Adrenal gland (tissue), 12 donors: Measurements from ENCODE around the gene ARHGAP30. TPM values are rescaled to one million over a fixed set of nuclear protein-coding genes. Genes with fewer than 3 reads are reported as not detected.

Experiments
- DNase-seq, 7 donors: peaks; one replicate each; pipeline ENCODE4 v3.0.0-alpha.2; 2019 to 2020
- H3K27ac ChIP-seq, 5 donors: fragments of 200-600 bp; sonication (generic) in 4 of 5; 1 replicate in 3 of 5; 2 replicates in 2 of 5; pipeline versions ENCODE4 v1.5.1 to v1.8.0; 2016 to 2020; ENCODE audit warnings: mild to moderate bottlenecking in 1 of 5
- H3K27me3 ChIP-seq: fragments of 200-600 bp; 2 replicates; pipeline ENCODE4 v1.8.0; 2021
- H3K36me3 ChIP-seq, 2 donors: fragments of 200-600 bp; replicated peaks in 1 of 2; 1 replicate in 1 of 2; 2 replicates in 1 of 2; pipeline versions ENCODE4 v1.5.1 to v1.8.0; 2018 to 2022
- H3K4me1 ChIP-seq, 2 donors: fragments of 200-600 bp; replicated peaks in 1 of 2; 1 replicate in 1 of 2; 2 replicates in 1 of 2; pipeline versions ENCODE4 v1.5.1 to v1.8.0; 2018 to 2021
- H3K4me3 ChIP-seq, 4 donors: fragments of 200-600 bp; sonication (generic) in 3 of 4; one replicate each; pipeline ENCODE4 v1.5.1; 2016 to 2018
- H3K9me3 ChIP-seq, 3 donors: fragments of 200-600 bp; sonication (generic) in 1 of 3; replicated peaks in 1 of 3; 1 replicate in 2 of 3; 2 replicates in 1 of 3; pipeline versions ENCODE4 v1.5.1 to v1.8.0; 2016 to 2021
- CTCF ChIP-seq, 6 experiments: fragments of 450-650 bp in 4 of 6; fragments of 200-600 bp in 2 of 6; sonication (generic) in 1 of 6; IDR thresholded peaks; 1 replicate in 5 of 6; 2 replicates in 1 of 6; pipeline versions ENCODE4 v1.5.1 to v1.8.0; 2016 to 2021; ENCODE audit warnings: antibody characterized with exemption in 6 of 6, mild to moderate bottlenecking in 2 of 6, moderate library complexity in 1 of 6
- POLR2A ChIP-seq, 2 donors: fragments of 450-650 bp; IDR thresholded peaks; one replicate each; pipeline ENCODE4 v1.6.1; 2017; ENCODE audit warnings: antibody characterized with exemption in 2 of 2, mild to moderate bottlenecking in 2 of 2, moderate library complexity in 1 of 2
- WGBS, 4 donors: extraction: QIAGEN DNeasy Blood & Tissue Kit in 2 of 4; methylation state at CpG; one replicate each; pipeline versions ENCODE4 v1.1.5 to v1.1.7; 2013 to 2017; 5-methylcytosine and 5-hydroxymethylcytosine counted together
- intact Hi-C, 2 donors: fragments of 100-400 bp; cut with DNase I; formaldehyde crosslinking; loops; one replicate each; pipeline versions ENCODE4 v1.14.1 to v1.15.0; 2022 to 2023
- polyA plus RNA-seq, 3 donors: library from polyadenylated mRNA; stranded (reverse); fragments of 200-250 nt in 2 of 3; fragments of 350-450 nt in 1 of 3; fragmentation: Illumina TruSeq in 1 of 3; extraction: RNeasy Lipid Tissue Mini Kit (QIAGEN cat#74804) in 1 of 3; gene quantifications; one replicate each; pipeline ENCODE4 v1.2.3, GENCODE V29; 2013 to 2014
- total RNA-seq, 9 donors: library from RNA; depleted of rRNA in 4 of 9; stranded (reverse); fragments of >200 nt in 4 of 9; fragments of 120-200 nt in 1 of 9; fragmentation: NEBNext Ultra II Directional in 1 of 9; extraction: Animal tissue kit (Norgen Biotek cat#: 25700) in 1 of 9; gene quantifications; one replicate each; pipeline versions ENCODE4 v1.1.0 to v1.2.4, GENCODE V29; 2013 to 2023
- donor health status: healthy with polysubstance abuse.
- donor health status: Bipolar disorder and iron deficiency.
- donor health status: DM: yes; HTN: yes; CAD: no.
- donor health status: DM: no; HTN: no; CAD: no.
- donor health status: DM: no; HTN: no; CAD: no.
- donor health status: DM: yes; HTN: yes; CAD: no.

The ARHGAP30 gene
- total and polyA plus RNA-seq, 12 donors: 0.89 to 17.5 (median 9.9) TPM

- Histone ChIP-seq H3K4me3 (no peak overlapping the region), H3K36me3 (no peaks in the 10 kb centered on the region), H3K27me3 (no peaks in the 10 kb centered on the region), H3K9me3 (no peaks in the 10 kb centered on the region), H3K4me1 (peaks cover 0 to 7% of the 10 kb centered on the region in 2 donors), H3K27ac (no peak overlapping the region)
- intact Hi-C loops: no loop called here
- DNase-seq: no peak
- 72 to 75% (median 74%) methylated on average over 4 of the region's 4 CpGs for WGBS, 4 donors
- TF ChIP-seq CTCF (IDR thresholded peaks at IDR 0.05) (no peak), POLR2A (IDR thresholded peaks at IDR 0.05) (no peak)
These were observed 16.8 kb upstream of the ARHGAP30 start for GRCh38 chr1:161086457-161086856.

GRCh38 chr1:161085165-161085564, 15.5 kb upstream of the ARHGAP30 start:
- DNase-seq: no peak
- Histone ChIP-seq H3K36me3 (no peaks in the 10 kb centered on the region), H3K4me1 (peaks cover 0 to 7% of the 10 kb centered on the region in 2 donors), H3K4me3 (no peak overlapping the region), H3K9me3 (no peaks in the 10 kb centered on the region), H3K27ac (no peak overlapping the region), H3K27me3 (no peaks in the 10 kb centered on the region)
- WGBS, 4 donors: 52 to 64% (median 62%) methylated on average over 2 of the region's 2 CpGs
- no peak for TF ChIP-seq POLR2A (IDR thresholded peaks at IDR 0.05)
- no peak for TF ChIP-seq CTCF (IDR thresholded peaks at IDR 0.05)
- intact Hi-C loops: no loop called here

- no peak overlapping the region for H3K27ac ChIP-seq
- DNase-seq: no peak
- TF ChIP-seq CTCF (IDR thresholded peaks at IDR 0.05) (no peak), POLR2A (IDR thresholded peaks at IDR 0.05) (no peak)
- no peaks in the 10 kb centered on the region for H3K9me3 ChIP-seq
- H3K27me3 ChIP-seq: no peaks in the 10 kb centered on the region
- 86 to 100% (median 96%) methylated on average over 1 of the region's 1 CpG for WGBS, 4 donors
- intact Hi-C loops: no loop called here
- H3K4me3 ChIP-seq: no peak overlapping the region
- peaks cover 0 to 7% of the 10 kb centered on the region in 2 donors for H3K4me1 ChIP-seq
- no peaks in the 10 kb centered on the region for H3K36me3 ChIP-seq
These were observed 14.9 kb upstream of the ARHGAP30 start for GRCh38 chr1:161084597-161084988.

- no peak for TF ChIP-seq POLR2A (IDR thresholded peaks at IDR 0.05)
- TF ChIP-seq CTCF (IDR thresholded peaks at IDR 0.05): no peak
- intact Hi-C loops: no loop called here
- H3K4me3 ChIP-seq: no peak overlapping the region
- peaks cover 0 to 7% of the 10 kb centered on the region in 2 donors for H3K4me1 ChIP-seq
- H3K27ac ChIP-seq: peak overlapping the region in 3 of 5 donors; percentile 33 to 54 (median 49)
- H3K36me3 ChIP-seq: no peaks in the 10 kb centered on the region
- no peak for DNase-seq
- 67 to 73% (median 69%) methylated on average over 10 of the region's 10 CpGs for WGBS, 4 donors
- H3K27me3 ChIP-seq: no peaks in the 10 kb centered on the region
- H3K9me3 ChIP-seq: no peaks in the 10 kb centered on the region
These were observed 14.3 kb upstream of the ARHGAP30 start for GRCh38 chr1:161083748-161084596.
